AG04449 (cell line): ENCODE measurements around the gene C1orf159.

Experiments
- CTCF ChIA-PET: fragments of 350-600 bp; formaldehyde crosslinking; extraction: SDS; loops from one replicate; lab custom pipeline; 2021; ENCODE audit warnings: antibody characterized with exemption; lab: Yijun Ruan, JAX
- POLR2A ChIA-PET: fragments of 400-600, 350-600 bp; formaldehyde crosslinking; extraction: SDS; loops from one replicate; lab custom pipeline; 2020; ENCODE audit warnings: antibody characterized with exemption, inconsistent platforms; lab: Yijun Ruan, JAX
- DNase-seq: peaks from one replicate; pipeline ENCODE4 v3.0.0-alpha.2; 2010; ENCODE audit warnings: low read depth, low spot score
- H3K4me3 ChIP-seq: 2 replicates; pipeline ENCODE4 v1.5.1; 2011; ENCODE audit warnings: low read depth, mild to moderate bottlenecking, control low read depth, low read length
- CTCF ChIP-seq: IDR thresholded peaks from one replicate; pipeline ENCODE4 v1.5.1; 2011; ENCODE audit warnings: mild to moderate bottlenecking, moderate library complexity, low read length, control low read depth, inconsistent platforms; ENCODE audit not compliant: insufficient read depth; ENCODE audit errors: missing control alignments

The C1orf159 gene

DNA sequence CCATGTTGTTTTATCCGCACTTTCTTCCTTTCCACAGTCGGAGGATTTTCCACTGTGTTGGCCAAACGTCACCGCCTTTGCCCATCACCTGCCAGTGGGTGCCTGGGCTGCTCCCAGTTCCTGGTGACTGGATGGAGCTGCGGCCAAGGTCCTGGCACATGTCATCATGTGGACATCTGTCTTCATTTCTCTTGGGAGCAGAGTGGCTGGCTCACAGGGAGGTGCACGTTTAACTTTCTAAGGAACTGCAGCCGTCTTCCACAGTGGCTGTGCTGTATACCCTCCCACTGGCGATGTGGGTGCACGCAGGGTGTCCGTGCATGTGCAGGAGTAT is 22.3 kb downstream of the C1orf159 start:
- DNase-seq, result no peak
- CTCF ChIA-PET, result interaction anchor here (1.2 kb wide), 1 partner anchor 111 kb away, joined by 3 read pairs; no protein-coding TSS in a partner anchor
- POLR2A ChIA-PET, result no interaction called here
- H3K4me3 ChIP-seq, result no peak overlapping the region
- no peak for TF ChIP-seq CTCF

GRCh38 chr1:1092894-1093609 is 22.8 kb downstream of the C1orf159 start:
- ChIA-PET POLR2A (no interaction called here), CTCF (interaction anchor here (1.2 kb wide), 1 partner anchor 110 kb away, joined by 3 read pairs; no protein-coding TSS in a partner anchor)
- TF ChIP-seq CTCF, result no peak
- no peak for DNase-seq
- no peak overlapping the region for H3K4me3 ChIP-seq

DNA sequence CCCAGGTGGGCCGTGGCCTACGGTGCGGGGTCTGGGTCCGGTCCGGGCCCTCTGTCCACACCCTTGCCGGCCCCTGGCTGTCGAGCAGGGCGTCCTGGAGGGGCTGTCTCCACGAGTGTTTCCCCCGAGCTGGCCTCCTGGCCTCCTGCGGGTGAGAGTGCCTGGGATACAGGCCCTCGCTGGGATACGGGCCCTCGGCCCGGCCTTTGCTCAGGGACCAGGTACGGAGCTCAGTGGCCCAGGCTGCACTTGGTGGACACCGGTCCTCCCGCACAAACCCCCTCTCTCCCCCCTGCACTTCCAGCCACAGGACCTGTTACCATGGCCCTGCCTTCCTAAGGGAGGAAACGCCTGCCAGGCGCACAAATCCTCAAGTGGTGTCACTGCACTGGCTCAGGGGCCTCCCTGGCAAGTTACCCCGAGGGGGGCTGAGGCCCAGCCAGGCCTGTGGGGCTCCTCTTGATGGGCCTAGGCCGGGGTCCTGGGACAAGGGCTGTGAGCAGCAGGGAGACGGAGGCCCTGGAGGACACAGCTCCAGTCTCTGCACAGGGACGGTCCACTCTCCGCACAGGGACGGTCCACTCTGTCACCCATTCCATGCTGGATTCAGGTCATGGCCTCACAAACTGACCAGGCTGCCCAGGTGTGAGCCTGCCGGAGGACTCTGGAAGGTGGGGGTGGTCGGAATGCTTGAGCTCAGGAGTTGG is 23.6 kb downstream of the C1orf159 start:
- ChIA-PET POLR2A (no interaction called here), CTCF (interaction anchor here (1.2 kb wide), 1 partner anchor 109 kb away, joined by 3 read pairs; no protein-coding TSS in a partner anchor)
- H3K4me3 ChIP-seq, result no peak overlapping the region
- TF ChIP-seq CTCF, result no peak
- DNase-seq, result no peak

GRCh38 chr1:1091344-1092148 is 24.3 kb downstream of the C1orf159 start:
- ChIA-PET POLR2A (no interaction called here), CTCF (no interaction called here)
- DNase-seq, result no peak
- no peak overlapping the region for H3K4me3 ChIP-seq
- no peak for TF ChIP-seq CTCF

- ChIA-PET CTCF (no interaction called here), POLR2A (no interaction called here)
- H3K4me3 ChIP-seq, result no peak overlapping the region
- DNase-seq, result no peak
- TF ChIP-seq CTCF, result no peak
Measured at GRCh38 chr1:1090424-1091343, 25.2 kb downstream of the C1orf159 start.
